HL-60 (cell line): ENCODE data around the gene RECQL5.

ENCODE experiments used
- CTCF ChIP-seq: IDR thresholded peaks from one replicate; pipeline ENCODE4 v1.5.1; 2011; ENCODE audit warnings: low read length, control low read depth, inconsistent platforms; ENCODE audit not compliant: insufficient read depth
- GABPA ChIP-seq: IDR thresholded peaks from 2 replicates; pipeline ENCODE4 v1.6.1; 2012; ENCODE audit warnings: low read depth
- POLR2AphosphoS5 ChIP-seq: IDR thresholded peaks from 2 replicates; pipeline ENCODE4 v1.6.1; 2012; ENCODE audit warnings: low read depth
- REST ChIP-seq: IDR thresholded peaks from 2 replicates; pipeline ENCODE4 v1.6.1; 2012; ENCODE audit warnings: low read depth; ENCODE audit not compliant: insufficient replicate concordance
- SPI1 ChIP-seq: IDR thresholded peaks from 2 replicates; pipeline ENCODE4 v1.6.1; 2012; ENCODE audit warnings: low read depth, mild to moderate bottlenecking, borderline replicate concordance

GRCh38 chr17:75685499-75685898 is 18.5 kb upstream of the RECQL5 start:
- TF ChIP-seq SPI1 (no peak), CTCF (no peak), REST (no peak), POLR2AphosphoS5 (no peak), GABPA (no peak)
